Ascending aorta (tissue), 2 donors: ENCODE measurements around the gene DHRS7B. TPM values are rescaled to one million over a fixed set of nuclear protein-coding genes. Genes with fewer than 3 reads are reported as not detected.

Experiments
- DNase-seq, 2 donors: peaks; one replicate each; pipeline ENCODE4 v3.0.0-alpha.2; 2019; ENCODE audit warnings: low spot score in 2 of 2
- H3K27ac ChIP-seq, 2 donors: fragments of 200-600 bp; sonication (generic); one replicate each; pipeline ENCODE4 v1.5.1; 2016 to 2017; ENCODE audit warnings: mild to moderate bottlenecking in 1 of 2
- H3K27me3 ChIP-seq: fragments of 200-600 bp; sonication (generic); one replicate; pipeline ENCODE4 v1.5.1; 2017
- H3K36me3 ChIP-seq, 2 donors: fragments of 200-600 bp; sonication (generic); one replicate each; pipeline ENCODE4 v1.5.1; 2016
- H3K4me1 ChIP-seq, 2 donors: fragments of 200-600 bp; sonication (generic); one replicate each; pipeline ENCODE4 v1.5.1; 2016 to 2017; ENCODE audit warnings: mild to moderate bottlenecking in 1 of 2
- H3K4me3 ChIP-seq, 2 donors: fragments of 200-600 bp; sonication (generic); one replicate each; pipeline ENCODE4 v1.5.1; 2016 to 2017; ENCODE audit warnings: mild to moderate bottlenecking in 1 of 2
- H3K9me3 ChIP-seq, 2 donors: fragments of 200-600 bp; sonication (generic); one replicate each; pipeline ENCODE4 v1.5.1; 2016
- intact Hi-C: fragments of 100-400 bp; cut with DNase I; formaldehyde crosslinking; loops from one replicate; pipeline ENCODE4 v1.15.1; 2023
- total RNA-seq: library from RNA; depleted of rRNA; stranded (reverse); fragments of >200 nt; gene quantifications from one replicate; pipeline ENCODE4 v1.1.0, GENCODE V29; 2016
- TF ChIP-seq, protein P1 (sequence below), 3 experiments: fragments of 200-600 bp in 2 of 3; fragments of 450-650 bp in 1 of 3; sonication (generic) in 2 of 3; IDR thresholded peaks; one replicate each; pipeline ENCODE4 v1.5.1; 2016 to 2019; ENCODE audit warnings: antibody characterized with exemption in 3 of 3, mild to moderate bottlenecking in 1 of 3, moderate library complexity in 1 of 3

The DHRS7B gene
- total RNA-seq, 1 donor from 2014 or later, result 89.5 TPM

DNA sequence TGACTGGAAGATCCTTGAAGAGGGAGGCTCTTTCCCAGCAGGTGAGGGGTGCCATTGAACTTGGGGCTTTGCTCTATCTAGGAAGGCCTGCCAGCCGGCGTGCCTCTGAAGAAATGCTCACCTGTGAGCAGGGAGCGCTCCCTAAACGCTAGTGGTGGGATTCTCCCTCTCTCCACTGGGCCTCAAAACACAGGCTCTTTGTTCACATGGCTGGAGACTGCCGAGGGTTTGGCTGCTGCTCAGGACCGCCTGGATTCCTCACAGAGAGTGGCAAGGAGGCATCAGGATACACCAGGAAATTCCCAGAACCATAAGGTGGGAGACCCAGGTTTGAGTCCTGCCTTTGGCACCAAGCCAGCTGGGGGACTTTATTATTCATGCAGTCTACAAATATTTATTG lies 104.8 kb downstream of the DHRS7B start:
- H3K27me3 ChIP-seq, result no peaks in the 10 kb centered on the region
- no peak overlapping the region for H3K27ac ChIP-seq
- DNase-seq, result no peak
- H3K4me3 ChIP-seq, result no peak overlapping the region
- no peaks in the 10 kb centered on the region for H3K4me1 ChIP-seq
- TF ChIP-seq, protein P1, sequence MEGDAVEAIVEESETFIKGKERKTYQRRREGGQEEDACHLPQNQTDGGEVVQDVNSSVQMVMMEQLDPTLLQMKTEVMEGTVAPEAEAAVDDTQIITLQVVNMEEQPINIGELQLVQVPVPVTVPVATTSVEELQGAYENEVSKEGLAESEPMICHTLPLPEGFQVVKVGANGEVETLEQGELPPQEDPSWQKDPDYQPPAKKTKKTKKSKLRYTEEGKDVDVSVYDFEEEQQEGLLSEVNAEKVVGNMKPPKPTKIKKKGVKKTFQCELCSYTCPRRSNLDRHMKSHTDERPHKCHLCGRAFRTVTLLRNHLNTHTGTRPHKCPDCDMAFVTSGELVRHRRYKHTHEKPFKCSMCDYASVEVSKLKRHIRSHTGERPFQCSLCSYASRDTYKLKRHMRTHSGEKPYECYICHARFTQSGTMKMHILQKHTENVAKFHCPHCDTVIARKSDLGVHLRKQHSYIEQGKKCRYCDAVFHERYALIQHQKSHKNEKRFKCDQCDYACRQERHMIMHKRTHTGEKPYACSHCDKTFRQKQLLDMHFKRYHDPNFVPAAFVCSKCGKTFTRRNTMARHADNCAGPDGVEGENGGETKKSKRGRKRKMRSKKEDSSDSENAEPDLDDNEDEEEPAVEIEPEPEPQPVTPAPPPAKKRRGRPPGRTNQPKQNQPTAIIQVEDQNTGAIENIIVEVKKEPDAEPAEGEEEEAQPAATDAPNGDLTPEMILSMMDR (IDR thresholded peaks at IDR 0.05), result no peak
- H3K9me3 ChIP-seq, result no peaks in the 10 kb centered on the region
- no peaks in the 10 kb centered on the region for H3K36me3 ChIP-seq
- intact Hi-C loops, result no loop called here

DNA sequence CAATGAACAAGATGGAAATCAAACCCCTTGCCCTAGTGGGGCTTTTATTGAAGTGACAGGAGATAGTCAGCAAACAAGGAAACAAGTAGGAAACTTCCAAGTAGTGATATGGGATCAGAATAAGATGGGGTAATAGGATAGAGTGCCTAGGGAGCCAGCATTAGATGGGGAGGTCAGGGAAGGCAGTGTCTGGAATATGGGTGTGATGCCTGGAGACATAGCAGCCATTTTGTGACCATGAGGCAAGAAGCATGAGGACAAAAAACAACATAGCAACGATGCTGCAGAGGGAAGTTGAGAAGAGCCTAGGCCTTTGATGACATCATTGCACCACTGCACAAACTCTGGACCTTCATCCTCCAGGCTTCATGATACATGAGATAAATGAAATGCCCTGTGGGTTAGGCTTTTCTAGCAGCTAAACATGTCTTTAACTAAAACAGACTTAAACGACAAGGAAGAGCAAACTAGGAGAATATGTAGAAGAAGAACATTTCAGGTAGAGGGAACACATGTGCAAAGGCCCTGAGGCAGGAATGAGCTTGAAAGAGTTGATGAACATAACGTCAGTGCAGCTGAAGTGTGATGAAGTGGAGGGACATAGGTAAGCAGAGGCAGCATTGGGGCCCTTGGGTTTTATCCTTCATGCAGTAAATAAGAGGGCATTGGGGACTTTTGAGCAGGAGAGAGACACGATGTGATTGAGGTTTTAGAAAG lies 105.4 kb downstream of the DHRS7B start:
- no peak overlapping the region for H3K4me3 ChIP-seq
- TF ChIP-seq, protein P1 (IDR thresholded peaks at IDR 0.05), result no peak
- no peak overlapping the region for H3K27ac ChIP-seq
- DNase-seq, result no peak
- no peaks in the 10 kb centered on the region for H3K9me3 ChIP-seq
- H3K4me1 ChIP-seq, result no peaks in the 10 kb centered on the region
- no peaks in the 10 kb centered on the region for H3K27me3 ChIP-seq
- intact Hi-C loops, result no loop called here
- H3K36me3 ChIP-seq, result no peaks in the 10 kb centered on the region

DNA sequence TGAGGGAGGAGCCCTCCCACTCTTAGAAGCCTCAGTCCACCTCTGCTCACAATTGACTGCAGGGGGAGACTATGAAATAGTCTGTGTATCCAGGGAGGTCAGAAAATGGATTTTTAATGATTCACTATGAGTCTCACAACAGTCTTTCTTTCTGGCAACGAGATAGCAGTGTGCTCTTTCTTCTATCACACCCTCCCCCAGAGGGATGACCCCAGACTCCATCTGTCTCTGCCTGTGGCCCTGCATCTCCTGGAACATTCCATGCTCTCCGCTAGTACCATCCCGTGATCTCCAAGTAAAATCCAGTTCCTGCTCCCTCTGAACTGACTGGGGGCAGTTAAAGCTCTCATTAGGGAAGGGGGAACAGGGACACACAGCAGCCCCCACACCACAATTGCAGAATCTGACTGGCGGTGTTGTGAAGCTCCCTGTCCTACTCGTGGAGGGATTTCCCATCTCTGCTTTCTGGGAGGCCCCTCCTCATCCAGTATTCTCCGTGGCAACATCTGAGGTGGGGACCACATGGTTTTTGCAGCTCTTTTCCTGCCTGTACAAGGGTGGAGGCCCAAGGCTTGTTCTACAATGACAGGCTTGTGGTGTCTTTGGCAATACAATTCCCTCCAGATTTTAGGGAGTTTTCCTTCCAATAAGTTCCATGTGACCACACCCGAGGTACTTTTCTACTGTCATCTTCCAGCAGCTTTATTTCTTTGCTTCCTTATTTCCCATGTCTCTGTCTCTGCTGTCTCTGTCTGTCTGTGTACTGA lies 107.0 kb downstream of the DHRS7B start:
- no peaks in the 10 kb centered on the region for H3K9me3 ChIP-seq
- no peaks in the 10 kb centered on the region for H3K27me3 ChIP-seq
- H3K4me3 ChIP-seq, result no peak overlapping the region
- DNase-seq, result no peak
- no peak overlapping the region for H3K27ac ChIP-seq
- H3K4me1 ChIP-seq, result no peaks in the 10 kb centered on the region
- no peaks in the 10 kb centered on the region for H3K36me3 ChIP-seq
- TF ChIP-seq, protein P1 (IDR thresholded peaks at IDR 0.05), result no peak
- intact Hi-C loops, result no loop called here

DNA sequence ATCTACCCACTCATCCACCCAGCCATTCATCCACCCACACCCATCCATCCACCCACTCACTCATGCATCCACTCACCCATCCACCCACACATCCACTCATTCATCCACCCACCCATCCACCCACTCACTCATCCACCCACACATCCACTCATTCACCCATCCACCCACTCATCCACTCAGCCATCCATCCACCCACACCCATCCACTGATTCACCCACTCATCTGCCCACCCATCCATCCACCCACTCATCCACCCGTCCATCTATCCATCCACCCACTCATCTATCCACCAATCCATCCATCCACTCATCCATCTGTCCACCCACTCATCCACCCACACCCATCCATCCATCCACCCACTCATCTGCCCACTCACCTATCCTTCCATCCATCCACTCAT lies 109.2 kb downstream of the DHRS7B start:
- H3K4me1 ChIP-seq, result no peaks in the 10 kb centered on the region
- no peak overlapping the region for H3K27ac ChIP-seq
- H3K4me3 ChIP-seq, result no peak overlapping the region
- H3K27me3 ChIP-seq, result no peaks in the 10 kb centered on the region
- no peak for DNase-seq
- H3K9me3 ChIP-seq, result no peaks in the 10 kb centered on the region
- H3K36me3 ChIP-seq, result no peaks in the 10 kb centered on the region
- intact Hi-C loops, result no loop called here
- TF ChIP-seq, protein P1 (IDR thresholded peaks at IDR 0.05), result no peak

DNA sequence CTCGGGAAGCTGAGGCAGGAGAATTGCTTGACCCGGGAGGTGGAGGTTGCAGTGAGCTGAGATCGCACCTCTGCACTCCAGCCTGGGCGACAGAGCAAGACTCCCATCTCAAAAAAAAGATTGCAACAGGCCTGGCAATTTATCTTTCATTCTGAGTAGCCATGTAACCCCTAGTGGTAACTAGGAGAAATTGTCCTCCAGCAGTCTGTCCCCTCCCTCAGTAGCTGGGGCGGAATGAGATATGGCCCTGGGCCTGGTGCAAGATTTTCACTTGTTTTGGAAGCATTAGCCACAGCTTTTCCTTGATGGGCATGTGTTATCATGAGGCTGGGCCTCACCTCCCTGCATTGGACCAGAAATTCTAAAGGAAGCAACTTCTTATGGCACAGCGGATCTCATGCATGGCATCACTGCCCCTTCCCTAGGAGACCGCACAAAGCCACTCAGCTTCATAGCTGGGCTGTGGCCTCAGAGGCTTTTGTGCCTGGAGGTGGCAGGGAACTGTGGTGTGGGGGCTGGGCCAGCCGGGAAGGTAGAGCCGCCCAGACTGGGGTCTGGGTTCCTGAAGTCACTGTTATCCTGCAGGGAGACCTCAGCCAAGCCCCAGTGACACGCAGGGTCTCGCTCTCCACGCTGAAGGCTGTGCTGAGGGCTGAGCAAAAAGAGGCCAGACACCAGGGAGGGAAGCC lies 113.1 kb downstream of the DHRS7B start:
- intact Hi-C loops, result no loop called here
- no peaks in the 10 kb centered on the region for H3K9me3 ChIP-seq
- no peaks in the 10 kb centered on the region for H3K4me1 ChIP-seq
- no peaks in the 10 kb centered on the region for H3K27me3 ChIP-seq
- no peak overlapping the region for H3K27ac ChIP-seq
- no peak overlapping the region for H3K4me3 ChIP-seq
- DNase-seq, result no peak
- H3K36me3 ChIP-seq, result peaks cover 6 to 14% of the 10 kb centered on the region in 2 donors
- TF ChIP-seq, protein P1 (IDR thresholded peaks at IDR 0.05), result peak in 1 of 3 experiments; percentile 28
